Naive B cell (primary cell): ENCODE data around the gene KMO. TPM values are rescaled to one million over a fixed set of nuclear protein-coding genes. Genes with fewer than 3 reads are reported as not detected.

Experiments
- ATAC-seq, 2 donors: fragments of 150-1000 bp; cut with Tn5 transposase; 2 replicates each; pipeline ENCODE4 v1.10.0; 2021; ENCODE audit warnings: low read depth in 2 of 2, mild to moderate bottlenecking in 2 of 2, moderate library complexity in 2 of 2
- DNase-seq: peaks from one replicate; pipeline ENCODE4 v3.0.0; 2022
- H3K27ac Mint-ChIP-seq, 6 donors: one replicate each; pipeline ENCODE4 v1.8.0; 2020 to 2022; ENCODE audit warnings: mild to moderate bottlenecking in 6 of 6, mixed read lengths in 6 of 6, moderate library complexity in 5 of 6, inconsistent platforms in 2 of 6
- H3K27me3 Mint-ChIP-seq, 3 donors: one replicate each; pipeline ENCODE4 v1.8.0; 2021 to 2022; ENCODE audit warnings: mixed read lengths in 3 of 3, mild to moderate bottlenecking in 1 of 3
- H3K36me3 Mint-ChIP-seq, 2 donors: one replicate each; pipeline ENCODE4 v1.8.0; 2020 to 2022; ENCODE audit warnings: mixed read lengths in 2 of 2, inconsistent platforms in 1 of 2, mild to moderate bottlenecking in 1 of 2
- H3K4me1 Mint-ChIP-seq, 3 donors: one replicate each; pipeline ENCODE4 v1.8.0; 2020 to 2022; ENCODE audit warnings: mixed read lengths in 3 of 3, inconsistent platforms in 1 of 3, mild to moderate bottlenecking in 1 of 3, moderate library complexity in 1 of 3
- H3K4me3 Mint-ChIP-seq, 8 donors: one replicate each; pipeline ENCODE4 v1.8.0; 2020 to 2022; ENCODE audit warnings: mild to moderate bottlenecking in 8 of 8, mixed read lengths in 8 of 8, moderate library complexity in 8 of 8, inconsistent platforms in 2 of 8
- H3K9me3 Mint-ChIP-seq, 7 donors: one replicate each; pipeline ENCODE4 v1.8.0; 2020 to 2022; ENCODE audit warnings: mixed read lengths in 7 of 7, mild to moderate bottlenecking in 5 of 7, inconsistent platforms in 2 of 7, moderate library complexity in 1 of 7
- polyA plus RNA-seq, 6 donors: library from polyadenylated mRNA; unstranded; fragments of 300-500 nt; fragmentation: Illumina TruSeq; gene quantifications; one replicate each; pipeline ENCODE4 v1.2.3, GENCODE V29; 2021; ENCODE audit warnings: low read depth in 6 of 6

Gene KMO
- polyA plus RNA-seq, 6 donors from 2014 or later: 44.0 to 70.6 (median 53.4) TPM

GRCh38 chr1:241630005-241630404 lies 97.8 kb downstream of the KMO start:
- H3K9me3 Mint-ChIP-seq: peaks cover 0 to under 1% (median 0%) of the 10 kb centered on the region in 7 donors
- peaks cover 12 to 22% of the 10 kb centered on the region in 2 donors for H3K36me3 Mint-ChIP-seq
- no peak overlapping the region for H3K4me3 Mint-ChIP-seq
- peaks cover 23 to 42% (median 35%) of the 10 kb centered on the region in 3 donors for H3K4me1 Mint-ChIP-seq
- peak overlapping the region in 3 of 6 donors; percentile 32 to 92 (median 75) for H3K27ac Mint-ChIP-seq
- H3K27me3 Mint-ChIP-seq: no peaks in the 10 kb centered on the region
- ATAC-seq: no peak
- DNase-seq: no peak

- no peaks in the 10 kb centered on the region for H3K27me3 Mint-ChIP-seq
- H3K4me1 Mint-ChIP-seq: peaks cover 28 to 47% (median 40%) of the 10 kb centered on the region in 3 donors
- H3K9me3 Mint-ChIP-seq: peaks cover 0 to 3% (median 0%) of the 10 kb centered on the region in 7 donors
- DNase-seq (no peak), ATAC-seq (no peak)
- no peak overlapping the region for H3K4me3 Mint-ChIP-seq
- peak overlapping the region in 2 of 6 donors; percentile 78 to 92 for H3K27ac Mint-ChIP-seq
- H3K36me3 Mint-ChIP-seq: peaks cover 17 to 27% of the 10 kb centered on the region in 2 donors
Observed at GRCh38 chr1:241630476-241630875, 98.3 kb downstream of the KMO start.

- DNase-seq (no peak), ATAC-seq (no peak)
- H3K4me1 Mint-ChIP-seq: peaks cover 31 to 51% (median 42%) of the 10 kb centered on the region in 3 donors
- peaks cover 18 to 29% of the 10 kb centered on the region in 2 donors for H3K36me3 Mint-ChIP-seq
- H3K27ac Mint-ChIP-seq: peak overlapping the region in 1 of 6 donors; percentile 47
- H3K9me3 Mint-ChIP-seq: peaks cover 0 to 3% (median 0%) of the 10 kb centered on the region in 7 donors
- no peak overlapping the region for H3K4me3 Mint-ChIP-seq
- H3K27me3 Mint-ChIP-seq: no peaks in the 10 kb centered on the region
Observed at GRCh38 chr1:241630899-241631298, 98.7 kb downstream of the KMO start.

- no peak for ATAC-seq
Observed at GRCh38 chr1:241631674-241632073, 99.5 kb downstream of the KMO start.

DNA sequence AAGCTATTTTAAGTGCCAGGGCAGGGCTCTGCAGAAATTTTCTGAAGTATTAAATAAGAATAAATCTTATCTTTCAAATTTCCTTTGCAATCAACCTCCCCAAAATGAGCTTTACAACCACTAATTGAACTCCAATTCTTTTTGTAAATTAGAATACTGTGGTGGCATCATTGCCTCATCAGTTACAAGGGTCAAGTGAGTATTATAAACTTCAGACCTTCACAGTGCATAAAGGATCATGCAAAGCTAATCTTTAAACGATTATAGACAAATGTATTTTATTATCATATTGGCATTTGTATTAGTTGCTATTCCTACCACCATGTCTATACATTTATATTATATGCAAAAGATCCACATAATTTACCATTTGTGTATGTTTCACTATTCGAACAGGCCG lies 100.8 kb downstream of the KMO start:
- no peak overlapping the region for H3K27ac Mint-ChIP-seq
- ATAC-seq (no peak), DNase-seq (no peak)
- H3K4me1 Mint-ChIP-seq: peaks cover 41 to 64% (median 53%) of the 10 kb centered on the region in 3 donors
- peaks cover 18 to 29% of the 10 kb centered on the region in 2 donors for H3K36me3 Mint-ChIP-seq
- H3K4me3 Mint-ChIP-seq: no peak overlapping the region
- peaks cover 0 to 3% (median 0%) of the 10 kb centered on the region in 7 donors for H3K9me3 Mint-ChIP-seq
- no peaks in the 10 kb centered on the region for H3K27me3 Mint-ChIP-seq

More at GRCh38 chr1:241631674-241632073, 99.5 kb downstream of the KMO start:
- Mint-ChIP-seq H3K4me1 (peaks cover 31 to 59% (median 42%) of the 10 kb centered on the region in 3 donors), H3K36me3 (peaks cover 18 to 29% of the 10 kb centered on the region in 2 donors), H3K4me3 (peak overlapping the region in 2 of 8 donors; percentile 2 to 23), H3K9me3 (peaks cover 0 to 3% (median 0%) of the 10 kb centered on the region in 7 donors), H3K27me3 (no peaks in the 10 kb centered on the region), H3K27ac (peak overlapping the region in 5 of 6 donors; percentile 49 to 71 (median 63))
- no peak for DNase-seq

DNA sequence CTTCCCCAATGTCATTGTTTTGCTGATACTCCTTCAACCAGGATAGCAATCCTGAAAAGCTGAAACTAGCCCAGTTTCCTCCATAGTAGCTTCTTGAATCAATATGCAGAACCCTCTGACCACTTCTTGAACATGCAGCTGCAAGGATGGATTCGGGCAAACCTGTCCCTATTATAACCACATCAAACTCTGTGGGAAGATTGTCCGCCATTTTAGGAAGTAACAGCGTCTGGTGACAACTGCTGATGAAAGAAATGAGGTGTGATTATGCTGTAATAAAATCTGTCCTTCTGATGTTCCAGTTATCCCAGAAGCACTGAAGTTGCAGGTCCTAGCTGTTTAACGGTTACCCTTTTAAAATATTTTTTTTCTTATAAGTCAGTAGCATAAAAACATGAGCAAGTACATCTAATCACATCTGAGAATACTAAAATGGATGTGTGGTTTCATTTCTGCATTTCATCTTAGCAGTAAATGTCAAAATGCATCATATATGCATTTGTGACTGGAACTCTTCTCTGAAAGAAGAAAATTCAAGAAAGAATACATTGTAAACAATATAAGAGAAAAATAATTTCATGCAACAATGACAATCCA lies 103.5 kb downstream of the KMO start:
- Mint-ChIP-seq H3K4me1 (peaks cover 38 to 60% (median 50%) of the 10 kb centered on the region in 3 donors), H3K36me3 (peaks cover 18 to 29% of the 10 kb centered on the region in 2 donors), H3K9me3 (peaks cover 0 to 3% (median 0%) of the 10 kb centered on the region in 7 donors), H3K27ac (peak overlapping the region; percentile 49 to 87 (median 76)), H3K4me3 (peak overlapping the region; percentile 17 to 98 (median 82)), H3K27me3 (no peaks in the 10 kb centered on the region)
- no peak for ATAC-seq
- DNase-seq: peak; percentile 44

DNA sequence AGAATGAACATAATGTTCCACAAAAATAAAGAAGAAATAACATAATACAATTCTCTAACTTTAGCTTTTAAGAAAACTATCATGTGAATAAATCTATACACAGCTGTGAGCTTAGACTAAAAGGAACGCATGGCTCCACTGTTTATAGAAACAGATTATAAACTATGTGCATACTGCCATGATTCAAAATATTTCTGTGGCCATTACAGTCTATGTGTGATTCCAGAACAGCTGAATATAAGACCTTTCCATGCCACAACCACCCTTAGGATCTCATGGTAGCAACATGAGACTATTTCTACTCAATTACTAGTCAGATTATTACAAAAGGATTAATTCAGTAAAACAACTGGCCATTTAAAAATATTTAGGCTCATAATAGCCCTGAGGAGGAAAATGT lies 104.1 kb downstream of the KMO start:
- peak overlapping the region; percentile 38 to 98 (median 87) for H3K4me3 Mint-ChIP-seq
- DNase-seq: no peak
- H3K36me3 Mint-ChIP-seq: peaks cover 18 to 29% of the 10 kb centered on the region in 2 donors
- ATAC-seq: no peak
- no peaks in the 10 kb centered on the region for H3K27me3 Mint-ChIP-seq
- H3K9me3 Mint-ChIP-seq: peaks cover 0 to 3% (median 0%) of the 10 kb centered on the region in 7 donors
- H3K4me1 Mint-ChIP-seq: peaks cover 39 to 66% (median 53%) of the 10 kb centered on the region in 3 donors
- peak overlapping the region in 5 of 6 donors; percentile 27 to 87 (median 59) for H3K27ac Mint-ChIP-seq

DNA sequence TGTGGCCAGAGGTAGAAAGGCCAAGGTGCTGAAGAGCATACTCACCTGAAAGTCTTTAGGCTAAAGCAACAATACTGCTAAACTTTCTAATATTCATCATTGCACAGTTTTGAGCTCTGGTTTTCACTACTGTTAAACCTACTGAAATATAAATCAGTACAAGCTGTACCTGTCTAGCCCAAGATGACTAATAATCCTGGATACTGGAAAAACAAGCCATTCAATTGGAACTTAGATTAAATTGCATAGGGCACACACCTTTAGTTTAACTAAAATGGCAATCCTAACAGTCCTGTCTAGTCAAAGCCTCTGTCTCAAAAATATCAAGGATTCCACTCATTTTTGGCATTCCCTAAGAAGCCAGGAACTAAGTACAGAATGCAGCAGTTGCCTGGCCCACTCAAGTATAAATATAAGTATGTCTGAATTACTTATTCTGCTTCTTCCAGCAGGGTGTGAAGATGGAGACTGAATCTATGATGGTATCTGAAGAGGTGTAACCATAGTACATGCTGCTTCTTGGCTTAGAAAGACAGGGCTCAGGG lies 104.9 kb downstream of the KMO start:
- H3K27me3 Mint-ChIP-seq: no peaks in the 10 kb centered on the region
- H3K27ac Mint-ChIP-seq: peak overlapping the region; percentile 21 to 91 (median 63)
- H3K36me3 Mint-ChIP-seq: peaks cover 13 to 22% of the 10 kb centered on the region in 2 donors
- peaks cover 36 to 63% (median 47%) of the 10 kb centered on the region in 3 donors for H3K4me1 Mint-ChIP-seq
- DNase-seq (no peak), ATAC-seq (no peak)
- H3K9me3 Mint-ChIP-seq: peaks cover 0 to 3% (median 0%) of the 10 kb centered on the region in 7 donors
- H3K4me3 Mint-ChIP-seq: peak overlapping the region; percentile 78 to 98 (median 96)

DNA sequence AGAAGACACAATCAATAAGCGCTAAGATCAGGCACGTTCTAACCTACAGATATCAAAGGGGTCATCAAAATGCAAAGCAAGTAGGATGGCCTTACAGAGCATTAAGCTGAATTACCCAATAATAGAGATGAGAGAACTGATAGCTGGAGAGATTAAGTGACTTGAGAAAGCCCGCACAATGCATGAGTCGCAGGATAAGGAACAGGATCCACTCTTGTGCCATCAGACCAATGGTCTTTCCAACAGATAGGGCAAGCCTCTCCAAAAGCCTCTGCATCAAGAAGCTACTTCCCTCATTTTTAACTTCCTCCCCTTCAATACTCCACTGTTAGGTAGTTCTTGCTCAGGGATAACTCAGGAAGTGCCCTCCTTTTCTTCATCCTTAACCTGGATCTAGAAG lies 105.4 kb downstream of the KMO start:
- Mint-ChIP-seq H3K4me3 (peak overlapping the region; percentile 78 to 98 (median 96)), H3K4me1 (peaks cover 33 to 62% (median 42%) of the 10 kb centered on the region in 3 donors), H3K27me3 (no peaks in the 10 kb centered on the region), H3K27ac (peak overlapping the region in 5 of 6 donors; percentile 51 to 93 (median 87)), H3K36me3 (peaks cover 10 to 18% of the 10 kb centered on the region in 2 donors), H3K9me3 (peaks cover 0 to 7% (median 4%) of the 10 kb centered on the region in 7 donors)
- ATAC-seq: no peak
- no peak for DNase-seq

- H3K36me3 Mint-ChIP-seq: peaks cover 10 to 18% of the 10 kb centered on the region in 2 donors
- no peak for ATAC-seq
Observed at GRCh38 chr1:241638099-241638682, 106.0 kb downstream of the KMO start.

GRCh38 chr1:241638909-241639622 lies 106.9 kb downstream of the KMO start:
- ATAC-seq (no peak), DNase-seq (peak; percentile 6)
- Mint-ChIP-seq H3K27ac (peak overlapping the region; percentile 41 to 97 (median 95)), H3K9me3 (peaks cover 0 to 7% (median 6%) of the 10 kb centered on the region in 7 donors), H3K4me1 (peaks cover 33 to 60% (median 42%) of the 10 kb centered on the region in 3 donors), H3K36me3 (peaks cover 10 to 15% of the 10 kb centered on the region in 2 donors), H3K27me3 (no peaks in the 10 kb centered on the region), H3K4me3 (peak overlapping the region; percentile 78 to 98 (median 96))

More at GRCh38 chr1:241638099-241638682, 106.0 kb downstream of the KMO start:
- peak overlapping the region in 5 of 6 donors; percentile 51 to 93 (median 87) for H3K27ac Mint-ChIP-seq
- DNase-seq: no peak
- H3K9me3 Mint-ChIP-seq: peaks cover 0 to 7% (median 6%) of the 10 kb centered on the region in 7 donors
- no peaks in the 10 kb centered on the region for H3K27me3 Mint-ChIP-seq
- H3K4me3 Mint-ChIP-seq: peak overlapping the region; percentile 78 to 98 (median 96)
- H3K4me1 Mint-ChIP-seq: peaks cover 33 to 62% (median 42%) of the 10 kb centered on the region in 3 donors

DNA sequence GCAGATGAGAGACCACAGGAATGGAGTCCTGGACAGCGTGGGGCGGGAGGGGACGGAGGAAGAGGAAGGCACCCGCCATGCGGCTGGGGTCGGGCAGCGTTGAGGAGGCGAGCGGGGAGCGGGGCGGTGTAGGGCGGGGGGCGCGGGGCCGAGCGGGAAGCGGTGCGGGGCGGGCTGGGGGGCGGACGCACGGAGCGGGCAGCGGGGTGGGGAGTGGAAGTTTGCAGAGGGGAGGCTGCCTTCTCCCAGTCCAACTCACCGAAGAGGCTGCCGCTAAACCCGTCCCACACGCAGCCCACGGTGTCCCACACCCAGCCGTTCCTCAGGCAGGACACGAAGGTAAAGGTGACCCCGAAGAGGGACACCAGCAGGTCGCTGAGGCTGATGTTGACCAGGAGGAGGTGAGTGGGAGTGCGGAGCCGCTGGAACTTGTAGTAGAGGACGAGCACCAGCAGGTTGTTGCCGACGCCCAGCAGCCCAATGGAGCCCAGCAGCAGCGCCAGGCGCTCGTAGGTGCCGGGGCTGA lies 107.5 kb downstream of the KMO start:
- Mint-ChIP-seq H3K27me3 (no peaks in the 10 kb centered on the region), H3K4me1 (peaks cover 33 to 55% (median 42%) of the 10 kb centered on the region in 3 donors), H3K27ac (peak overlapping the region; percentile 41 to 97 (median 95)), H3K4me3 (peak overlapping the region; percentile 78 to 98 (median 96)), H3K36me3 (peaks cover 9% of the 10 kb centered on the region in 2 donors), H3K9me3 (peaks cover 0 to 7% (median 6%) of the 10 kb centered on the region in 7 donors)
- DNase-seq (no peak), ATAC-seq (peak; percentile 40 to 43)
